ENCODE results near the gene TRAF6.
A peak's percentile ranks its signal among the peaks of the same experiment; 100 is the strongest.

TRAF6 gene

DNA sequence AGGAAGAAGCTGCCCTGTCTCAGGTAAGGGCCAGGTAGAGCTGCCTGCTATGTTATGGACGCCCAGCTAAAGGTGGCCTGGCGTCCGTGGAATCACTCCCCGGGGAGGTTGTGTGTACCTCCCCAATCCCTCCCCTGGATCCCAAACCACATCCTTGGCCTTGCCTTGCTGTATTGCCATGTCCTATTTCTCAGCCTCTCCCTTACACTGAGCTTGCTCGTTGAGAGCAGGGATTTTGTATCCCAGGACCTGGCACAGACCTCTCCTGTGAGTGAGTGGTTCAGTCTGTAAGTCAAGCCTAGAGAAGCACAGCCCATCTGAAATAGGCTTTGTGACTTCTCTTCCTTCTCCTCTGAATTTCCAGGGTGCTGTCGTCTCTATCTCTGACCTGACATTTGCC is 53.9 kb downstream of the TRAF6 start:
- ATAC-seq (ENCODE audit: insufficient read depth, low read depth) (no peak), DNase-seq (no peak)
- H3K9ac ChIP-seq (ENCODE audit: low read depth, low read length) = no peak overlapping the region
- H3K4me3 ChIP-seq (ENCODE audit: low read depth in 1 of 2, low read length in 2 of 2) = no peak overlapping the region
- peaks cover 37% of the 10 kb centered on the region for H3K4me1 ChIP-seq (ENCODE audit: insufficient read depth, low read length)
- H4K20me1 ChIP-seq (ENCODE audit: insufficient read depth, low read length) = peaks cover 20% of the 10 kb centered on the region
- no peak overlapping the region for H3K4me2 ChIP-seq (ENCODE audit: insufficient read depth, low read length)
- H3K27me3 ChIP-seq (ENCODE audit: insufficient read depth, low read length, poor library complexity) = peaks cover 13% of the 10 kb centered on the region
- no peaks in the 10 kb centered on the region for H3K36me3 ChIP-seq (ENCODE audit: insufficient read depth, low read length)
- H2AFZ ChIP-seq (ENCODE audit: low read depth, low read length) = no peak overlapping the region
- TF ChIP-seq, protein P1, sequence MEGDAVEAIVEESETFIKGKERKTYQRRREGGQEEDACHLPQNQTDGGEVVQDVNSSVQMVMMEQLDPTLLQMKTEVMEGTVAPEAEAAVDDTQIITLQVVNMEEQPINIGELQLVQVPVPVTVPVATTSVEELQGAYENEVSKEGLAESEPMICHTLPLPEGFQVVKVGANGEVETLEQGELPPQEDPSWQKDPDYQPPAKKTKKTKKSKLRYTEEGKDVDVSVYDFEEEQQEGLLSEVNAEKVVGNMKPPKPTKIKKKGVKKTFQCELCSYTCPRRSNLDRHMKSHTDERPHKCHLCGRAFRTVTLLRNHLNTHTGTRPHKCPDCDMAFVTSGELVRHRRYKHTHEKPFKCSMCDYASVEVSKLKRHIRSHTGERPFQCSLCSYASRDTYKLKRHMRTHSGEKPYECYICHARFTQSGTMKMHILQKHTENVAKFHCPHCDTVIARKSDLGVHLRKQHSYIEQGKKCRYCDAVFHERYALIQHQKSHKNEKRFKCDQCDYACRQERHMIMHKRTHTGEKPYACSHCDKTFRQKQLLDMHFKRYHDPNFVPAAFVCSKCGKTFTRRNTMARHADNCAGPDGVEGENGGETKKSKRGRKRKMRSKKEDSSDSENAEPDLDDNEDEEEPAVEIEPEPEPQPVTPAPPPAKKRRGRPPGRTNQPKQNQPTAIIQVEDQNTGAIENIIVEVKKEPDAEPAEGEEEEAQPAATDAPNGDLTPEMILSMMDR (IDR thresholded peaks at IDR 0.05; ENCODE audit: borderline replicate concordance, extremely low read depth, low read length, poor library complexity, severe bottlenecking) = no peak
- TF ChIP-seq EZH2 (IDR thresholded peaks at IDR 0.05; ENCODE audit: borderline replicate concordance, low read depth, low read length, severe bottlenecking) = no peak
- H3K9me3 ChIP-seq (ENCODE audit: insufficient read depth, low read length, severe bottlenecking) = no peaks in the 10 kb centered on the region
- no peaks in the 10 kb centered on the region for H3K79me2 ChIP-seq (ENCODE audit: insufficient read depth, low read length)
- H3K27ac ChIP-seq (ENCODE audit: low read length) = no peak overlapping the region

DNA sequence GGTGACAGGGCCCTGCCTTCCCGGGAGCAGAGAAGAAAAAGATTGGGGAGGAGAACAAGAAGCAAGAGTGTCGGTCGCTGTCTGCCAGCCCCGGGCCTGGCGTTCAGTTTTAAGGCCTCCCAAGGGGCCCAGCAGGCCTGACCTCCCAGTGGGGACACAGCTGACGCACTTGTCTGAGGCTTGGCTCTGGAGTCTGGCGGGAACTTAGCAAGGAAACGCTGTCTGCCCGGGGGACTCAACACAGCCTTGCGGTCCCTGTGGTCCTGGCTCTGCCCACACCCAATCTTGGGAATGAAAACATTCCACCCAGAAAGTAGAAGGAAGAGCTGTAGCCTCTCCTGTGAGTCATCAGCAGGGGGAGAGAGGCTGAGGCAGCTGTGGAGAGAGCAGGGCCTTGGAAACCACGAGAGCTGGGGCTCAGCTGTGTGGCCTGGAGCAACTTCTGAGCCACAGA is 54.4 kb downstream of the TRAF6 start:
- DNase-seq = peak; percentile 23
- Histone ChIP-seq H3K79me2 (ENCODE audit: insufficient read depth, low read length) (no peaks in the 10 kb centered on the region), H2AFZ (ENCODE audit: low read depth, low read length) (no peak overlapping the region)

DNA sequence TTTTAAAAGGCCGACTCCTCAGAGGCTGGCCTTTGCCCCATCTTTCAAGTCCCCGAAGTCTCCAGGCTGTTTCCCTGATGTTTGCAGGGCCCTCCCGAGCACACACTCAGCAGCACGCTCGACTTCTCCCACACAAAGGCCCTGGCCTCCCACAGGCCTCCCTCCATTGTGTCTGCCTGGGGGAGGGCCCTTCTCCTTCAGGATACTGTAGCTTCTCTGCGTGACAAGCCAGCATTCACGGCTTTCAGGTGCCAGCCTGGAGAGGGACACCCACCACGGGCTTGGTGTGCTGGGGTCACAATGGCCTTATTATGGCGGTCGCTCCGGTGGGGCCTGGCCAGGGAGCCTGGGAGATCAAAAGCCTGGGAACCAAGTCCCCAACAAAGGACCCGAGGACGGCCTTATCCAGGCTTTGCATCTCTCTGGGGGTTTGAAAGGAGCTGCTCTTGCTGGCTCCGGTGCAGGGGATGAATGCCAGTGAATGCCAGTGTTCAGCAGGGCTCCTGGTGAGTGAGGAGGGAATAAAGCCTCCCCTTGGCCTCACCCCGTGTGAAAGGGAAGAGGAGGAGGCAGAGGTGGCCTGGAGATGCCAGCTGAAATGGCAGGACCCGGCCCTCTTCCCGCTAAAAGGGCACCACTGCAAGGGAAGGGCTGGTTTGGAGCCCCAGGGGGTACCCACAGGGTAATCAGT is 55.0 kb downstream of the TRAF6 start:
- Histone ChIP-seq H3K27me3 (ENCODE audit: insufficient read depth, low read length, poor library complexity) (peaks cover 5% of the 10 kb centered on the region), H3K79me2 (ENCODE audit: insufficient read depth, low read length) (no peaks in the 10 kb centered on the region), H3K4me3 (ENCODE audit: low read depth in 1 of 2, low read length in 2 of 2) (no peak overlapping the region), H4K20me1 (ENCODE audit: insufficient read depth, low read length) (peaks cover 22% of the 10 kb centered on the region), H3K4me1 (ENCODE audit: insufficient read depth, low read length) (peaks cover 46% of the 10 kb centered on the region), H3K27ac (ENCODE audit: low read length) (no peak overlapping the region), H2AFZ (ENCODE audit: low read depth, low read length) (no peak overlapping the region), H3K36me3 (ENCODE audit: insufficient read depth, low read length) (no peaks in the 10 kb centered on the region), H3K9ac (ENCODE audit: low read depth, low read length) (no peak overlapping the region), H3K9me3 (ENCODE audit: insufficient read depth, low read length, severe bottlenecking) (no peaks in the 10 kb centered on the region), H3K4me2 (ENCODE audit: insufficient read depth, low read length) (no peak overlapping the region)
- DNase-seq = no peak
- no peak for ATAC-seq (ENCODE audit: insufficient read depth, low read depth)
- TF ChIP-seq EZH2 (IDR thresholded peaks at IDR 0.05; ENCODE audit: borderline replicate concordance, low read depth, low read length, severe bottlenecking) = no peak
- TF ChIP-seq, protein P1 (IDR thresholded peaks at IDR 0.05; ENCODE audit: borderline replicate concordance, extremely low read depth, low read length, poor library complexity, severe bottlenecking) = no peak

More for the DNA sequence above, 54.4 kb downstream of the TRAF6 start:
- TF ChIP-seq, protein P1 (IDR thresholded peaks at IDR 0.05; ENCODE audit: borderline replicate concordance, extremely low read depth, low read length, poor library complexity, severe bottlenecking) = no peak
- no peak for TF ChIP-seq EZH2 (IDR thresholded peaks at IDR 0.05; ENCODE audit: borderline replicate concordance, low read depth, low read length, severe bottlenecking)
- Histone ChIP-seq H3K9ac (ENCODE audit: low read depth, low read length) (no peak overlapping the region), H3K4me2 (ENCODE audit: insufficient read depth, low read length) (no peak overlapping the region), H3K9me3 (ENCODE audit: insufficient read depth, low read length, severe bottlenecking) (no peaks in the 10 kb centered on the region), H3K36me3 (ENCODE audit: insufficient read depth, low read length) (no peaks in the 10 kb centered on the region), H3K27me3 (ENCODE audit: insufficient read depth, low read length, poor library complexity) (peaks cover 11% of the 10 kb centered on the region), H4K20me1 (ENCODE audit: insufficient read depth, low read length) (peaks cover 22% of the 10 kb centered on the region), H3K4me3 (ENCODE audit: low read depth in 1 of 2, low read length in 2 of 2) (no peak overlapping the region), H3K4me1 (ENCODE audit: insufficient read depth, low read length) (peaks cover 40% of the 10 kb centered on the region), H3K27ac (ENCODE audit: low read length) (no peak overlapping the region)
- ATAC-seq (ENCODE audit: insufficient read depth, low read depth) = no peak
